Renal pelvis (tissue), 4 donors: Measurements from ENCODE around the gene FTCDNL1. TPM values are rescaled to one million over a fixed set of nuclear protein-coding genes. Genes with fewer than 3 reads are reported as not detected.

Experiments
- DNase-seq: peaks from one replicate; pipeline ENCODE4 v3.0.0-alpha.2; 2013
- polyA plus RNA-seq, 3 donors: library from polyadenylated mRNA; unstranded; fragments of 120-200 nt; gene quantifications; one replicate each; pipeline ENCODE4 v1.2.1, GENCODE V29; 2013; ENCODE audit not compliant: insufficient read length in 3 of 3

FTCDNL1 gene
- polyA plus RNA-seq, 3 donors, result 1.1 to 1.5 (median 1.3) TPM

DNA sequence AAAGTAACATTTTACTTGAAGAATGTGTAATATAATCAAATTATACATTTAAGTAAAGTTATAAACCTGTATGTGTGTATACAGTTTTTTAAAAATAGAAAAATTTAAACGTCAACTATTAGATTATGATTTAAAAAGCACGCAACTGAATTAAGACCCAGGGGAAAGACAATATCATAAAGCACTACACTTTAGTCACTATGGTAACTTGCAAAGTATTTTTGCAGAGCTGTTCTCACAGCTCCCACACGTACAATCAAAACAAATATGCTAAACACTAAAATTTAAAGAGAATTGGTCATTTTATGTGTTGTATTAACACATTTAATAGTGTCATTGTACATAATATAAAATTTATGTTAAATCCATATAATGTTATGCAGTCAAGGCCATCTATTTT, 59.7 kb downstream of the FTCDNL1 start:
- DNase-seq, result no peak

DNA sequence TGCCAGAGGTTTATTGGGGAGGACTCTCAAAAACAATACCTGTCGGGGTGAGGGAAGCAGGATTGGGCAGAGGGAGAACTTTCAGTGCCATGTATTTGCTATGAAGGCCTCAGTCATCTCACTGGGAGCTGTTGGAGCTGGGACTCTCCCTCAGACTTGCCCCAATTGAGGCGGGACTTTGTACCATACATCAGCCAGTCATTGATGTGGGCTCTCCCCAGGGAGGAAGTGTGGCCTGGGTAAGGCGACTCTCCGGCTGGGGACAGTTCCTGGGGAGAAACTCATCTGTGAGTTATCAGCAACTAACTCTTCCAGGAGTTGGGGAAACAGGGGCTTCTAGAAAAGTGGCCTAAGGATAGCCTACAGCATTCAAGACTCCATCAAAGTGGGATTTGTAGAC, 66.5 kb downstream of the FTCDNL1 start:
- DNase-seq, result no peak

DNA sequence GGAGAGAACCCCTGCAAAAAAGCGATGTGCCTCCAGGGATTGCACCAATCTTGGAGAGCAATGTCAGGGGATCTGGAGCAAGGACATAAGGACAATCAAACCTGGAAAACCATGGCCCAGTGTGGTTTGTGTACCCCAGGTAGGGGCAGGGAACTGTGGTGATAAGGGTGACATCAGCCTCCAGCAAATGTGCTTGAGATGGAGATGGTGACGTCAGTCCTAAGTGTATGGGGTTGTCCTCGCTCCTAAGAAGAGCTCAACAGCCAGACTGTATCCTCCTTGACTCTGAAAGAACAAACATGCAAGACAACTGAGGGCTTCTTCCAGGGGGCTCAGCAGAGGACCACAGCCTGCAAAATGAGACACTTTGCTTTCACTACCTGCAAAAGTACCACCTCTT, 71.4 kb downstream of the FTCDNL1 start:
- DNase-seq, result no peak

DNA sequence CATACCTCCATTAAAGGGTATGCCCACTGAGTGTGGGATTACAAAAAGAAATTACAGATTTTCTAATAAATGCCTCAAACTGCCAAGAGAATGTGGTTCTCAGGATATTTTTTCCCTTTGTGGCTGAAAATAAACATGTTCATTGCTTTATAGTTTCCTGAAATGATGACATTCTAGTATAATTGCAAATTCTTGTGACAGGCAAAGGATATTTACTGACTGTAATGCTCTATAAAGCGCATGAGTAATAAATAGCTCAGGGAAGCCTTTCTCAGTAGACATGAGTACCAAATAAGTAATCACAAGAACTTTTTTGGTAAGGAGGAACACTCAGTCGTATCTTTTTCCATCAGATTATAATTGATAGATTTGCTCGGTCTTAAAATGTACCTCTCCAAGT, 72.3 kb downstream of the FTCDNL1 start:
- DNase-seq, result no peak

DNA sequence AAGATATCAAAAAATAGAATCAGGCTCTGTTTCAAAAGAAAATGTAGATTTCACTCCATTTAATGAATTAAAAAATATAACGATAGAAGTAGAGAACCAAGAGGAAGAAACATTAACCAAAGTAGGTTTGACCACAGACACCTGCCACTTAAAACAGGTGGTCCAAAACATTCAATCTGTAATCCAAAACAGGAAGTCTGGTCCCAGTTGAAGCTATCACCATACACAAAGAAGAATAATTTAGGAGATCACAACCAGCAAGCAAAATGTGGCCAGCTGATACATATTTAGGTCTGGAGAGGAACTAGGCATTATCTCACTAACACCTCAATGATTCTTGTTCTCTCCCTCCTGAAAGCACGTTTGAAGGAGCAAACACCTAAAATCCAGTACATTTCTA, 73.1 kb downstream of the FTCDNL1 start:
- DNase-seq, result no peak

DNA sequence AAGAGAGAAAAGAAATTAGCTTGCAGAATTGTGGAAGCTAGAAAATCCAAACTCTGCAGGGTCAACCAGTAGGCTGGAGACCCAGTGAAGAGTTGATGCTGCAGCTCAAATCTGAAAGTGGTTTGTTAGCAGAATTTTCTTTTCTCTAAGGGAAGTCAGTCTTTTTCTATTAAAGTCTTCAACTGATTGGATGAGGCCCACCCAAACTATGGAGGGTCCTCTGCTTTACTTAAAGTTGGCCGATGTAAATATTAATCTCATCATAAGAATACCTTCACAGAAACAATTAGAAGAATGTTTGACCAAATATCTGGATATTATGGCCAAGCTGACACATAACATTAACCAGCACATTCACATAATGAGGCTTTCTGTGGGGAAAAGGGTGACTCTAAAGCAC, 73.7 kb downstream of the FTCDNL1 start:
- no peak for DNase-seq

DNA sequence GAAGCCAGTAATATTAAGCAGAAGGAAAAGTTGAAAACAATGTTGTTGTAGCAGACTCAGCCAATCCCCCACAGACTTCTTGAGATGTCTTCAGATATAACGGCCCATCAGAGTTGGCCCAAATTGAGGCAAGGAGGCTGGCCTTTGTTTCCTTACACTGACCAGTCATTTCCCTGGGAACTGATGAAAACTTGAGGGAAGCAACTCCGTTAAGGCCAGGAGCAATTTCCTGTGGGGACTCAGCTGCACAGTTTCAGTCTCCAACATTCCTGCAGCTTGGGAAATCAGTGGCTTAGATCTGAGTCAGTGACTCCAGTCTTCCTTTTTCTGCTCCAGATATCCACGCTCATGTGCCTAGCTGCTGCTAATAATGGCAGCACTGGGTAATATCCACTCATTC, 75.7 kb downstream of the FTCDNL1 start:
- no peak for DNase-seq

DNA sequence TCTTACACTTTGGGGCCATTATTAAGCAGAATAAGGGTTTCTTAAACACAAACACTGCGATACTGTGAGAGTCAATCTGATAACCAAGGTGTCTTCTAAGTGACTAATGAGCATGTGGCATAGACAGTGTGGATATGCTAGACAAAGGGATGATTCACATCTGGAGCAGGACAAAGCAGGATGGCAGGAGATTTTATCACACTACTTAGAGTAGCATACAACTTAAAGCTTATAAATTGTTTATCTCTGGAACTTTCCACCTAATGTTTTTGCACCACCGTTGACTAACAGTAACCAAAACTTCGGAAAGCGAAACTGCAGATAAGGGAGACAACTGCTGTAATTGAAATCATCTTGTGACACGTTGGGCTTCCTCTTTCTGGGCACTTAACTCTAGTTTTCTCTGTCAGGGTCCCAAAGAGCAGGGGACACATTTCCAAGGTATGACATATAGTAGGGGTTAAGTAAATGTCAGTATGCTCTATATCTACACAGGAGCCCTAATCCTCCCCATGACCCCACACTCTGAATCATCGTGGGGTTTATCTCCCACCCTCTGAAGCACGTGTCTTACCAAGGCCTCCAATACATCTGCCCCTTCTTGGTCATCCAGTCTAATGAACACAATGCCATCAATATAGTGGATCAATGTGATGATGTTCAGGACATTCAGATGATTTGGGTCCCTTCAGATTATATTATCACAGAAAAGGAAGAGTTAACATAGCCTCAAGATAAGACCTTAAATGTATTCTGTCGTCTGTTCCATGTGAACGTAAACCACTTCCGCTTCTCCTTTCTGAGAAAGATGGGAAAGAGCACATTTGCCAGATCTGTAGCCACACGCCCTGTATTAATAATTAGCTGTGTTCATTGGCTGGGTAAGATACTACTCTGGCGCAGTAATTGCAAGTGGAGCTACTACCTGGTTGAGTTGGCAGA, 78.7 kb downstream of the FTCDNL1 start:
- no peak for DNase-seq

DNA sequence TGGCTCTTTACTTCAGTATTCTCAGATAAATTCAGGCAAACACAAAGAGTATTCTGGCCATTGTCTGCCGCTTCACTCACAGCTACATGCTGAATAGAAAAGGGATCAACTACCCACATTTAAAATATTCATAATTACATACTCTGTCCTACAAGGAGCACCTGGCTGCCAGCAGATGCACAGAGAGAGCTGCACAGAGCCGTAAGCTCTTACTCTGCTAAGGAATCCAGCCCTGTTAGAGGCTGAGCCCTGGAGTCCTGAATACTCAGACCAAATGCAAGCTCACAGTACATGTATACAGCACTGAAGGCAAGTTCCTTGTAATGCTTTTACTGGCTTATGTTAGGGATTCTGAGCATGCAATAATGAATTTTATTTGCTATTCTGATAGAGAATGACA, 80.3 kb downstream of the FTCDNL1 start:
- DNase-seq, result no peak

DNA sequence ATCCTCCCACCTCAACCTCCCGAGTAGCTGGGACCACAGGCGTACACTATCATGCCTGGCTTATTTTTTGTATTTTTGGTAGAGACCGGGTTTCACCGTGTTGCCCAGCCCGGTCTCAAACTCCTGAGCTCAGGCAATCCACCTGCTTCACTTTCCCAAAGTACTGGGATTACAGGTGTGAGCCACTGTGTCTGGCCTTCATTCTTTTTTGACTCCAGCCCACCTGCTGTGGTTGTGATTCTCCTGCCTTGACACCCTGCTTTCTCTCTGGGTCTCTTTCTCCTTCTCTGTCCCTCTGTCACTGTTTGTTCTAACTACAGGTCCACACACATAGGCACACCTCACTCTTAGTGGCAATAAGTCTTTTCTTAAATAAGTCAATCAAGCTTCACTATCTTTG, 85.3 kb downstream of the FTCDNL1 start:
- DNase-seq, result no peak

DNA sequence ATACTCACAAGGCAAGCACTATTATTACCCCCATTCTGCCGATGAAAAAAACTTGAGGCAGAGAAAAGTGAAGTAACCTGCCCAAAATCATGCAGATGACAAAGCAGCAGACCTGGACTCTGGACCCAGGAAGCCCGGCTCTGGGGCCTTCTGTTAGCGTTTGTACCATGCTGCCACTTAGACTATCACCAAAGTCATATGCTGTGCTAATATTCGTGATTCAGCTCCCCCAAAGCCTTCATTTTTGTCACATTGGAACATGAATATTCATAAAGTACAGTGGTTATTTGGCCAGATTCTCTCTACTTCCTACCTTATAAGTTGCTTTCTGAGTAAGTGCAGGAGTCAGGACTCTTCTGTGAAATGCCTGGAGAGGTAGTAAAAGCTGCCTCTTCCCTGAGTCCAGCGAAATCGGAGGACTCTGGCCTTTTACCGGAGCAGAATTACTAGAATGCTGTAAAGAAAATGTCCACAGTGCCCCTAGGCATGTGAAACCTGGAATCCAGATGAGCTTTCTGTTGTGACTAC, 86.7 kb downstream of the FTCDNL1 start:
- no peak for DNase-seq

DNA sequence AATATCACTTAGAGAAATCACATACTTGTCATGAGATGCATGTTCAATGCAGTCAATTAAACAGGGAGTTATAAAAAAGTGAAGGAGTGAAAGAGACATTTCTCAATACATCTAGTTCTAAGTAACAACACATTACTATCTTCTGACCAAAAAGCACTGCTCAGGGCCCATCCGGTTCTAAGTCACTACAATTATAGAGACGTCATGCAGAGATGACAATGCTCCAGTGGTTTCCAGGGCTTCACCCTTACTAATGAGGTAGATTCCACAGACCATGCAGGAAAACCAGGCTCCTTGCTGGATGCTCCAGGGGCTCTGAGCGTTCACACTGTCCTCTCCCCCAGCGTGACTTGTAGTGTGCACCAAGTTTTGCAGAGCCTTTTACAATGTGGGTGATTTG, 88.0 kb downstream of the FTCDNL1 start:
- no peak for DNase-seq

DNA sequence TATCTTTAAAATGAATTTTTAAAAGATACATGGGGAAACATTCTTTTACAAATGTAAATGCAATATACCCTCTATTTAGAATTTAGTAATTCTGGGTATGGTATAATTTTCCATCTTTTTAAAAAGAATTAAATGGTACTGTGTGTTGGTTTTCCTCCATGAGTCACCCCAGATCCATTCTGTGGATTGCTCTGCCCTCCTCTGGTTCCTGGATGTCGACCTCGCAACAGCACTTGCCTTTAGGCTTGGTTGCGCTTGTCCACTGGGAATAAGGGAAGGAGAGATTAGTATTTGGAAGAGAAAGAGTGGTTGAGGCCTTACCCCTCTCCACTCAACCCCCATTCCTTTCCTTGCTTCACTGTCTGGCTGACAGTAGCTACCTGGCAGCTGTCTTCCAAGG, 90.4 kb downstream of the FTCDNL1 start:
- DNase-seq, result no peak

DNA sequence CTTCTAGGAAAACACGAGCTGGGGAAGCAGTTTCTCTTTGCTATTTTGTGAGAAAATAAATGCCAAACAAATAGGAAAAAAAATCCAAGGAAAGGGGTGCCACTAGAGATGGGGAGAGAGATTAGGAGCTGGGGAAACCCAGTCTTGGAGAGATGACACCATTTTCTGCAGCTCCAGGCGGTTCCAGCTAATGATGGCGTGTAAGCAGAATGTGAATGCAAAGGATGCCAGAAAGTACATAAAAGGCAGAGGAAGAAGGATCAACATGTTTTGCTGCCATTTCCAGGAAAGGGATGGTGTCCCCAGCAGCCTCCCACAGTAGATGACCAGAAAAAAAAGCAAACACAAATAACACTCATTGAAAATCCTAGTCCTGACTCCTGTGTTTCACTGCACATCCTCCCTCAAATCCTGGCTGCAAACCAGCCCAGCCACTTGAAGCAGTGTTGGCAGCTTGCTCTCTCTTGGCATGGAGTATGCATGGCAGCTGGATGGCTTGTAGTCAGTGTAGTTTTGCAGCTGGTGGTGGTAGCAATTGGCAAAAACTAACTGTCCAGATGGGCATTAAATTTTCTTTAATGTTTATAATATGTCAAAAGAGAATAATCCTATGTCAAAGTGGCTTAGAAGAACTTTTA, 93.6 kb downstream of the FTCDNL1 start:
- DNase-seq, result no peak

DNA sequence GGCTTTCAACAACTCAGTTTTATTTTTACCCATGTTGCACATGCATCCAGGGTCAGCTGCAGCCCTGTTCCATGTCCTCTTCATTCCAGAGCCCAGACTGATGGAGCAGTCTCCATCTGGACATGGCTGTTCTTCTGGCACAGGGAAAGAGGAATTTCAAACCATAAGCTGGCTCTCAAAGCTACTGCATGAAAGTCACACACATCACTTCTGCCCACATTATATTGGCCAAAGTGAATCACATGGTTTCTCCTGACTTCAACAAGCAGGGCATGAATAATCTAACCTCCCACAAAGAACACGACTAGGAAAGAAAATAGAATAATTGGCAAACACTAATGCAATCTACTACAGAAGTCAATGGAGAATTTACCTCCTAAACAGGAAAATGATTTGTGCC, 94.2 kb downstream of the FTCDNL1 start:
- DNase-seq, result no peak

DNA sequence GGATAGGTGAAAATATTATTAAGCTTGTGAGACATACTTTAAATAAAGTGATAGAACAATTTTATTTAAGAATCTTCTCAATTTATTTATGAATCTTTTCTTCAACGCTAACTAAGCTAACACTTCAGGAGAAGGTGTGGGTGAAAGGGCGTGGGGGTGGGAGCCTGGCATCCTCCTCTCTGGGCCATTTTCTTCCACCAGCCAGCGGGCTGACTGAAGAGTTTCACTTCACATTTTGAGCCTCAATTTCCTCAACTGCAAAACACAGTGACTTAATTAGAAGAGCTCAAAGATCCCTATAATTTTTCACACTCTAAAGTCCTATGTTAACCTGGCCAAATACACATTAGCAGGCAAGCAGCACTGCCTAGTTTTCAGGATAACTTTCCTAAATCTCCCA, 94.8 kb downstream of the FTCDNL1 start:
- no peak for DNase-seq

DNA sequence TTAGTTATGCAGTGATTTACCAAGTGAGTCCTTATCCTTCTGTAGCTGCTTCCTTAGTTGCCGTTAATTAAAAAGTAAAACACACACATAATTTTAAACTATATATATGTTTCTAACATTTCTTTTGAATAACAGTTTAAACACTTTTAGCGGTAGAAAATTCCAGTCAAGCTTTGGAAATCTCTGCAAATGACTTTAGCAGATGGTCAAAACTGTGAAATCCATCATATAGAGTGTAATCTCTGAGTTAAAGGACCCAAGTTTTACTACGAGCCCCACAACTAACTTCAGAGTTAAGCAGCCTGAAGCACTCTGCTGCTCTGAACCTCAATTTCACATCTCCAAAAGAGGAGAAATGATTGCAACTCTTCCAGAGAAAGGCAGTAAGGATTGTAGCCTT, 96.2 kb downstream of the FTCDNL1 start:
- no peak for DNase-seq

DNA sequence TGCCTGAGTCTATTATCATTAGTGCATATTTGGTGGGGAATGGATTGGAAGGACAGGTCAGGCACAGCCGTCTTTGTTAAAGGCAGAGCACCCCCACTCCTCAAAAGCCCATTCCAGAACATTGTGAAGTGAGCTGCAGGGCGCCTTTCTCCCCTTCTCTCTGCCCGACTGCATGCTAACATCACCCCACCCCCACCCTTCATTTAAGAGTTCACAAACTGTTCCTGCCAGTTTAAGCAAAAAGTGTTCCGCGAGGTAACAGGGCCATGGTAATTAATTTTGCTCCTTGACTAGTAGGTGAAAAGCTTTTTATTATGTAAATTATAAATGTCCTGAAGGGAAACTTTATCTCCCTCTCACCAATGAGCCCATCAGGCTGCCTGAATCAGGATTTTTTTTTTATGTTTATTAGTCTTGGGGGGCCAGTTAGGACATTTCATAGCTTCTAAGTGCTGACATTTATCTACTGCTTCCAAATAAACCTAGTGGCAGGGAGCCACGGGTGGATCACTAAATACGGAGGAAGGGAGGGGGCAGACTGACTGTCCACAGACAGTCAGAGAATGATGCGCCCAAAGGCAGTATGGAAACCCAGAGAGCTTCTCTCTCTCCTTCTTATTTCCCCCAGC, 99.4 kb downstream of the FTCDNL1 start:
- no peak for DNase-seq

DNA sequence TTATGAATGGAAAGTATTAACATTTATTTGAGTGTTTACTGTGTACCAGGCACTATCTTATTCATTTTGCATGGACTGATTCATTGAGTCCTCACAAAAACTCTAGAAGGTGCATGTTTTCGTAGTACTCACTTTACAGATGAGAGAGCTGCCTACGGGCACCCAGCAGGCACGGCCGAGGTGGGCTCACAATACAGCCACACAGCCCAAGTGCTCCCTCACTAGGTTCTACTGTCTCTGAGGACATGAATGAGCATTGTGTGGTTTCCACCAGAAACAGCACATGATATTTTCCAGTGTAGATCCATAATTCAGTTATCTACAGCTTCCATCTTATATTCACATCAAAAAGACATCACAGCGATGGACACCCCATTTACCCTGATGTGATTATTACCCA, 101.4 kb downstream of the FTCDNL1 start:
- DNase-seq, result no peak

DNA sequence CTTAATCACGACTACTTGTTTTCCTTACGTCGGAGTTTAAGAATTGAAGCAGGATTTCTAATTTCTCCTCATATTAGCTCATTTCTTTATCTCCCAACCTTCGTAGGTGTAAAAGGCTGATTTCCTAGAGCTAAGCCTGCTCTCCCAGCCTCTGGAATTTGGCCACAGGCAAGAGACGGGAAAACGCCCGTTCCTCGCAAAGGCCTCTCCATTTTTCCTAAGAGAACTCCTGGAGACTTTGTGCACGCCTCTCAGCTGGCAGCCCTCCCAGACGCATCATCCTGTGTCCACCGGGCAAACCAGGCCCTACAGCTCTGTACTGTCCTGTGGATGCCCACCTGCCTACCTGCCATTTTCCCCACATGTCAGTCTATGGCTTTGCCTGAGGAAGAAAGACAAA, 106.3 kb downstream of the FTCDNL1 start:
- no peak for DNase-seq

DNA sequence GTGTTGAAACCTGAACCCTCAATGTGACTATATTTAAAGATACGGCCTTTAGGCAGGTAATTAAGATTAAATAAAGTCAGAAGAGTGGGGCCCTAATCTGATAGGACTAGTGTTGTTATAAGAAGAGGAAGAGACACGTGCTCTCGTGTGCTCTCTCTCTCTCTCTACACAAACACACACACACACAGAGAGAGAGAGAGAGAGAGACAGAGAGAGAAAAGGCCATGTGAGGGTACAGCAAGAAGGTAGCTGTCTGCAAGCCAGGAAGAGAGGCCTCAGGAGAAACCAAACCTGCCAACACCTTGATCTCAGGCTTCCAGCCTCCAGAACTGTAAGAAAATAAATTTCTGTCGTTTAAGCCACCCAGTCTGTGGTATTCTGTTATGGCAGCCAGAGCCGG, 106.7 kb downstream of the FTCDNL1 start:
- DNase-seq, result no peak

DNA sequence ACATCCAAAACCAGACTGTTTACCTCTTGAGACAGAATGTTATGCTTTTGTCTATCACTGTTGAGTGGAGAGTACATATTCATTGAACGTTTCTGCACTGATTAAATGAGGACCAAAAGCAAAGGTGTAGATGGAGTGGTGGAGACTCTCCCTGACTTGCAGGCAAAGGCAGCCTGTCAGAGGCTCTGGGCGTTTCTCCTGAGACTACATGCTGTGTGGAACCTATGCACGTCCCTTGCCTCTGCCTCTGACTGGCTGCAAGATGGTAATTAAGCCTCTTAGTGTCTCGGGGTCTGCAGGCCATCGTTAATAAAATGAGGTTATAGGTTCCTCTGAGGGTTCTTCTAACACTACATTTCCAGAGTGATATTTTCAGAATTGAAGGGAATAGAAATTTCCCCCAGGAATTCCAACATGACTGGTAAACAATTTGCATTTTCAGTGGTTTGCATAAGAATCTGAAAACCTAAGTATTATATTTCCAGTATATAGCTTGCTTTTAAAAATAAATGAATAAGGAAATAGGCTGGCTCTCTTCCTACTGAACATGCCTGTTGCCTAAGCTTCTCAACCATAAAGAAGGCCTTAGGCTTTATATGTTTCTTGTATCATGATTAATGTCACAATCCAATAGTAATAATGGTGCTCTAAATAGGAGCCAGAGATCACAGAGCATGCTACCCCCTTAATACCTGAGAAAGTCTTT, 107.4 kb downstream of the FTCDNL1 start:
- no peak for DNase-seq
